ENCODE results near the gene NKAIN4. TPM values are rescaled to one million over a fixed set of nuclear protein-coding genes. Genes with fewer than 3 reads are reported as not detected.

NKAIN4 gene
- total RNA-seq, 1 donor from 2014 or later, result 183 TPM

DNA sequence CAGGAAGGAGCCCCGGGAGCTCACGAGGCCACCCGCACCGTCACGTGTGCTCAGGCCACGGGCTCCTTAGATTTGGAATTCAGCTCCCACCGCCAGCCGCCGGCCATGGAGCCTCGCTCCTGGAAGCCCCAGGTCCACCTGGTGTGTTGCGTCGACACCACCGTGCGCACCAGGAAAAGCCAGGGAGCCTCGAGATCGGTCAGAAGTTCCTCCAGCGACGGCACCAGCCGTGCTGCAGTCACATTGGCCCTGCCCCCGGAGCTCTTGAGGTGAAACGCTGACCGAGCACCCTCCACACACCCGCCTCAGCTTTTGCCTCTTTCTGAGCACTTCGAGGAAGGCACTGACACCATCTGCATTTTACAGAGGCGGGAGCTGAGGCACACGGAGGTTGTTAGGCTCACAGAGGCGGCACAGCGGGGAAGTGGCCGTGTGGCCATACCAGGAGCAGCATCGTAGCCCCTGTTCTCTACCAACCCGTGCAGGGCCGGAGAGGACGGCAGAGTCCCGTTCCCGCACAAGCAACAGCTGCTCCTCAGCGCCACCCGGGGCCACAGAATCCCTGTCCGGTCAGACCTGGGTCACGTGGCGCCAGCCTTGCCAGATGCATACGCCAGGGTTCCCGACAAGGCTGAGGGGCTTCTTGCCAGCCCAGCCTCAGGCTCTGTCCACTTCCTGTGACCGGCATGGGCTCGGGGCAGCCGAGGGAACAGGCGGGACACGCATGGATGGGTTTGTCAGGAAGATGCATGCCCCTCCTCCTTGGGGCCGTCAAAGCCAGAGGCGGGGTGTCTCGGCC, 7.6 kb downstream of the NKAIN4 start:
- no peaks in the 10 kb centered on the region for H3K36me3 Mint-ChIP-seq (ENCODE audit: unreplicated experiment)
- no peak overlapping the region for H3K4me3 Mint-ChIP-seq (ENCODE audit: unreplicated experiment)
- DNase-seq, result no peak
- H3K4me1 Mint-ChIP-seq (ENCODE audit: low read depth, unreplicated experiment), result peaks cover 26% of the 10 kb centered on the region
- no peak overlapping the region for H3K27ac Mint-ChIP-seq (ENCODE audit: unreplicated experiment)
- H3K9me3 Mint-ChIP-seq (ENCODE audit: unreplicated experiment), result peaks cover 6% of the 10 kb centered on the region
- TF ChIP-seq, protein P1, sequence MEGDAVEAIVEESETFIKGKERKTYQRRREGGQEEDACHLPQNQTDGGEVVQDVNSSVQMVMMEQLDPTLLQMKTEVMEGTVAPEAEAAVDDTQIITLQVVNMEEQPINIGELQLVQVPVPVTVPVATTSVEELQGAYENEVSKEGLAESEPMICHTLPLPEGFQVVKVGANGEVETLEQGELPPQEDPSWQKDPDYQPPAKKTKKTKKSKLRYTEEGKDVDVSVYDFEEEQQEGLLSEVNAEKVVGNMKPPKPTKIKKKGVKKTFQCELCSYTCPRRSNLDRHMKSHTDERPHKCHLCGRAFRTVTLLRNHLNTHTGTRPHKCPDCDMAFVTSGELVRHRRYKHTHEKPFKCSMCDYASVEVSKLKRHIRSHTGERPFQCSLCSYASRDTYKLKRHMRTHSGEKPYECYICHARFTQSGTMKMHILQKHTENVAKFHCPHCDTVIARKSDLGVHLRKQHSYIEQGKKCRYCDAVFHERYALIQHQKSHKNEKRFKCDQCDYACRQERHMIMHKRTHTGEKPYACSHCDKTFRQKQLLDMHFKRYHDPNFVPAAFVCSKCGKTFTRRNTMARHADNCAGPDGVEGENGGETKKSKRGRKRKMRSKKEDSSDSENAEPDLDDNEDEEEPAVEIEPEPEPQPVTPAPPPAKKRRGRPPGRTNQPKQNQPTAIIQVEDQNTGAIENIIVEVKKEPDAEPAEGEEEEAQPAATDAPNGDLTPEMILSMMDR (IDR thresholded peaks at IDR 0.05; ENCODE audit: partially characterized antibody, unreplicated experiment), result no peak
- H3K27me3 Mint-ChIP-seq (ENCODE audit: unreplicated experiment), result peaks cover 9% of the 10 kb centered on the region

DNA sequence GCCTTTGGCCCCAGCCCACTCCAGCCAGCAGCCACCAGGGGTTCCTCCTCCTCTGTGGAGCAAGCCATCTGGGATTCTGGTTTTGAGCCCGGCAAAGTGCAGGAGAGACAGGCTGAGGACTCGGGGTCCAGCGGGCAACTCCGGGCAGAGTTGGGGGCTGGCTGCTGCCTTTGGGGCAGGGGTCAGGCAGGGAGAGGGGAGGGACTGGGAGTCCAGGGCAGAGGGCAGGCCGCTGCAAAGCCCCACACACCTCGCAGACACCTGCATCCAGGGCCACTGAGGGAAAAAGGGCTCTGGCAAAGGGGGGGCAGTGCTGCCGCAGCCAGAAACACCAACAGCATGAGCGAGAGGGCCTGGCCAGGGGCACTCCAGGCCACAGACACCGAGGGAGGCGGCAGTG, 9.8 kb downstream of the NKAIN4 start:
- TF ChIP-seq, protein P1 (IDR thresholded peaks at IDR 0.05; ENCODE audit: partially characterized antibody, unreplicated experiment), result no peak

DNA sequence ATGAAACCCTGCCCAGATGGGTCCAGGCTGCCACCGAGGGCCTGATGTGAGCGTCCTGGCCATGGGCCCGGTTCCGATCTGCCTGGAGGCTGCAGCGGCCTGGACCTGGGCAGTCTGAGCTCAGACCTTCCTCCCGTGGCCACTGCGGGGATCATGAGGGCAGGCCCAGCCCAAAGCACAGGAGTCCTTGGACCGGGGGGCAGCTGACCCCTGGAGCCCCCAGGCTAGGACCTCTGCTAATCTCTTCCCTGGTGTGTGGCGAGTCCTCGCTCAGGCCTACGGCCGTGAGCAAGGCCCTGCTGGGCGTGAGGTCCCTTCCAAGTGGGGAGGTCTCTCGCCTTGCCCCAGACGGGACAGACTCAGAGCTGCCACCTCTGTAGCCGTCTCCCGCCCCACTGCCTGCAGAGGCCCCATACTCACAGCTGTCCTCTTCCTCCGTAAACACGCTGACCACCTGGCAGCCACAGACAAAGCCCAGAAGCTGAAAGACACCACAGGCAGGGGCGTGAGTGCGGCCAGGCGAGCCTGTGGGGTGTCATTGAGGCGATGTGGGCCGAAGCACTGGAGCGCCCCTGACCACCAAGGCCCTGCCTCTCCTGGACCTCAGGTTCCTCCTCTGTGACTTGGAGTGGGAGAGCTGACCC, 10.5 kb downstream of the NKAIN4 start:
- Mint-ChIP-seq H3K36me3 (ENCODE audit: unreplicated experiment) (no peaks in the 10 kb centered on the region), H3K27ac (ENCODE audit: unreplicated experiment) (no peak overlapping the region), H3K4me3 (ENCODE audit: unreplicated experiment) (no peak overlapping the region), H3K27me3 (ENCODE audit: unreplicated experiment) (peaks cover 15% of the 10 kb centered on the region), H3K9me3 (ENCODE audit: unreplicated experiment) (peaks cover 7% of the 10 kb centered on the region), H3K4me1 (ENCODE audit: low read depth, unreplicated experiment) (peaks cover 13% of the 10 kb centered on the region)
- DNase-seq, result peak; percentile 17
- TF ChIP-seq, protein P1 (IDR thresholded peaks at IDR 0.05; ENCODE audit: partially characterized antibody, unreplicated experiment), result no peak

More for the DNA sequence above, 9.8 kb downstream of the NKAIN4 start:
- H3K36me3 Mint-ChIP-seq (ENCODE audit: unreplicated experiment), result no peaks in the 10 kb centered on the region
- peaks cover 20% of the 10 kb centered on the region for H3K4me1 Mint-ChIP-seq (ENCODE audit: low read depth, unreplicated experiment)
- peaks cover 7% of the 10 kb centered on the region for H3K9me3 Mint-ChIP-seq (ENCODE audit: unreplicated experiment)
- no peak overlapping the region for H3K4me3 Mint-ChIP-seq (ENCODE audit: unreplicated experiment)
- no peak overlapping the region for H3K27ac Mint-ChIP-seq (ENCODE audit: unreplicated experiment)
- H3K27me3 Mint-ChIP-seq (ENCODE audit: unreplicated experiment), result peaks cover 14% of the 10 kb centered on the region
- no peak for DNase-seq

DNA sequence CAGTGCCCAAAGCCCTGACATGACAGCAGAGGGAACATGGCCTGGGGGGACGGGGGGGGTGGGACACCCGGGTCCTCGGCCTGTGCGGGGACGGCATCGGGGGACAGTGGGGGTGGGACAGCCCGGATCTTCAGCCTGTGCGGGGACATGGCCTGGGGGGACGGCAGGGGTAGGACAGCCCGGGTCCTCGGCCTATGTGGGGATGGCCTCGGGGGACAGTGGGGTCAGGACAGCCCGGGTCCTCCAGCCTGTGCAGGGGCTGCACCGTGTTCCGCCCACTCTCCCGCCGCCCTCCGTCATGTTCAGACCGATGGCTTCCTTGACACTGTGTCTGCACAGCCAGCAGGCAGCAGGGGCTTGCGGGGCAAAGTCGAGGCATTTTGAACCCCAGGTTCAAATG, 11.5 kb downstream of the NKAIN4 start:
- Mint-ChIP-seq H3K9me3 (ENCODE audit: unreplicated experiment) (peaks cover 7% of the 10 kb centered on the region), H3K27ac (ENCODE audit: unreplicated experiment) (no peak overlapping the region), H3K4me3 (ENCODE audit: unreplicated experiment) (no peak overlapping the region), H3K4me1 (ENCODE audit: low read depth, unreplicated experiment) (peaks cover 8% of the 10 kb centered on the region), H3K27me3 (ENCODE audit: unreplicated experiment) (peaks cover 16% of the 10 kb centered on the region), H3K36me3 (ENCODE audit: unreplicated experiment) (no peaks in the 10 kb centered on the region)
- peak; percentile 19 for DNase-seq
- TF ChIP-seq, protein P1 (IDR thresholded peaks at IDR 0.05; ENCODE audit: partially characterized antibody, unreplicated experiment), result no peak

DNA sequence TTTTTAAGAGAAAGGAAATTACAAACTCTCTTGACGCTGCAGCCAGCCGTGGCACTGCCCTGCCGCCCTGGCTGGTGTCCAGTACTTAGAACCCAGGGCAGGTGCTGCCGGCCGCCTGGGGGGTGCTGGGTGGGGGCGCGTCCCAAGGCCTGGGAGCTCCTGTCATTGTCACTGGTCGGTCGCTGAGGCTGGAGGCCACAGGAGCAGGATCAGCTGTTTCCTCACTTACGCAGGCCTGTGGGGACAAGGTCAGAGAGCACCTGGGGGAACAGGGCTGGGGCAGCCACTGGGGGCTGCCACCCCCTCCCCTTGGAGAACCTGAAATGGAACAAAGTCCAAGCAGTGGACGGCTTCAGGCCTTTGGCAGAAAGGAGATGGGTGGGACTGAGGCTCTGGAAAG, 13.0 kb downstream of the NKAIN4 start:
- TF ChIP-seq, protein P1 (IDR thresholded peaks at IDR 0.05; ENCODE audit: partially characterized antibody, unreplicated experiment), result no peak
- no peaks in the 10 kb centered on the region for H3K36me3 Mint-ChIP-seq (ENCODE audit: unreplicated experiment)
- H3K4me3 Mint-ChIP-seq (ENCODE audit: unreplicated experiment), result no peak overlapping the region
- H3K27me3 Mint-ChIP-seq (ENCODE audit: unreplicated experiment), result peaks cover 25% of the 10 kb centered on the region
- DNase-seq, result peak; percentile 15
- H3K9me3 Mint-ChIP-seq (ENCODE audit: unreplicated experiment), result peaks cover 10% of the 10 kb centered on the region
- H3K4me1 Mint-ChIP-seq (ENCODE audit: low read depth, unreplicated experiment), result peaks cover 8% of the 10 kb centered on the region
- no peak overlapping the region for H3K27ac Mint-ChIP-seq (ENCODE audit: unreplicated experiment)
